Psoas muscle (tissue), 8 donors: ENCODE measurements around the gene LMOD2. TPM values are rescaled to one million over a fixed set of nuclear protein-coding genes. Genes with fewer than 3 reads are reported as not detected.

Source experiments
- ATAC-seq, 4 donors: fragments of 200-7000 bp; cut with Tn5 transposase; one replicate each; pipeline ENCODE4 v1.9.1; 2020; ENCODE audit warnings: moderate library complexity in 3 of 4, mild to moderate bottlenecking in 2 of 4
- DNase-seq, 2 donors: peaks; one replicate each; pipeline ENCODE4 v3.0.0-alpha.2; 2020
- H3K27ac ChIP-seq: fragments of 200-600 bp; one replicate; pipeline ENCODE4 v1.8.0; 2022
- H3K27me3 ChIP-seq, 3 donors: fragments of 200-600 bp in 1 of 3; one replicate each; pipeline versions ENCODE4 v1.6.1 to v1.8.0; 2013 to 2022; ENCODE audit warnings: low read length in 2 of 3, mild to moderate bottlenecking in 2 of 3, moderate library complexity in 1 of 3; ENCODE audit not compliant: insufficient read depth in 3 of 3
- H3K36me3 ChIP-seq, 2 donors: fragments of 200-600 bp in 1 of 2; one replicate each; pipeline versions ENCODE4 v1.6.1 to v1.8.0; 2013 to 2022; ENCODE audit warnings: low read depth in 1 of 2, mild to moderate bottlenecking in 1 of 2, moderate library complexity in 1 of 2; ENCODE audit not compliant: insufficient read depth in 1 of 2
- H3K4me1 ChIP-seq: fragments of 200-600 bp; one replicate; pipeline ENCODE4 v1.8.0; 2022
- H3K4me3 ChIP-seq: fragments of 200-600 bp; one replicate; pipeline ENCODE4 v1.8.0; 2022; ENCODE audit warnings: mild to moderate bottlenecking
- H3K9me3 ChIP-seq: fragments of 200-600 bp; one replicate; pipeline ENCODE4 v1.8.0; 2022
- CTCF ChIP-seq: fragments of 200-600 bp; IDR thresholded peaks from one replicate; pipeline ENCODE4 v1.8.0; 2022; ENCODE audit warnings: antibody characterized with exemption
- WGBS, 3 donors: extraction: QIAGEN DNeasy Blood & Tissue Kit; methylation state at CpG; one replicate each; pipeline versions ENCODE4 v1.1.6 to v1.1.7; 2013; 5-methylcytosine and 5-hydroxymethylcytosine counted together
- intact Hi-C, 2 donors: fragments of 100-400 bp; cut with DNase I; formaldehyde crosslinking; loops; one replicate each; pipeline versions ENCODE4 v1.11.0 to v1.14.2; 2022
- polyA plus RNA-seq, 3 donors: library from polyadenylated mRNA; stranded (reverse); fragments of 200-250 nt; gene quantifications; one replicate each; pipeline ENCODE4 v1.2.3, GENCODE V29; 2013
- total RNA-seq, 4 donors: library from RNA; stranded (reverse); fragmentation: NEBNext Ultra II Directional in 2 of 4; extraction: Animal tissue kit (Norgen Biotek cat#: 25700) in 2 of 4; gene quantifications; one replicate each; pipeline versions ENCODE4 v1.2.1 to v1.2.4, GENCODE V29; 2021 to 2023
- donor health status: healthy with polysubstance abuse.
- donor health status: DM: no; HTN: no; CAD: no; lungs with moderate emphysema.
- donor health status: Bipolar disorder and iron deficiency.
- donor health status: healthy.
- donor health status: DM: yes; HTN: yes; CAD: no.
- donor health status: DM: no; HTN: no; CAD: no.
- donor health status: DM: no; HTN: no; CAD: no.
- donor health status: DM: yes; HTN: yes; CAD: no.

Gene LMOD2
- total and polyA plus RNA-seq, 7 donors: 6.9 to 1,114 (median 383) TPM

DNA sequence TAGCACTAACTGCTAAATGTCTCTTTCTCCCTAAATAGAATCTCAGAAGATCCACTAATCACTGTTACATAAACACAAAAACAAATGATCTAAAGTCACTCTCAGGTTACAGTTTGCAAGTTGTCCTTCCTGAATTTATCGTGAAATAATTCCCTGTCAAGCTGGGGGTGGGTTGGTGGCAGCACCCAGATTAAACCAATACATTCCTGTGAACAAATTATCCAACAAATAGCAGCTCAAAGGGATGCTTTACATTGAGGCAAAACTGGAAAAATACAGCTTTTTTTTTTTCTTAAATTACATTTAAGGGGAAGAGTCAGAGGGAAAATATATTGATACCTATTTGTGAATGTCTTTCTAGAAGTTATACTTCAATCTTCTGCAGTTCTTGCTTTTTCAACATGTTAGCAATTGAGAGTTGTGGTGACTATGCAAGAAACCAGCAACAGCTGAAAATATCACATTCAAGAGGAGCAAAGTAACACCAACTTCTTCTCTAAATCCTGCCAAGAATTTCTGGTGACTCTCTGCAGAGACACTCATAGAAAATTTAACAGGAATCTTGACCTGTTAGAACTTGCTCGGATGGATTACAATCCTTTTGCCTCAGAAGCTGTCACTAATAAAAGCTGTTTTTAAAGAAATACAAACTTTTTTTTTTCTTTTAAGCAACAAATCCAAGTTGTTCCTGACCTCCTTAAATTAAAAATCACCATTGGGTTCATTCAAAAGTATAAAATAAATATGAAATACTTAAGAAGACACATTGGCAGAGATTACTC, 18.9 kb downstream of the LMOD2 start:
- Histone ChIP-seq H3K9me3 (no peaks in the 10 kb centered on the region), H3K4me3 (peak overlapping the region; percentile 44), H3K36me3 (no peaks in the 10 kb centered on the region), H3K27ac (peak overlapping the region; percentile 90), H3K27me3 (no peaks in the 10 kb centered on the region), H3K4me1 (peaks cover 55% of the 10 kb centered on the region)
- ATAC-seq: peak; percentile 42 to 73 (median 60)
- no peak for TF ChIP-seq CTCF
- intact Hi-C loops: loop anchor here in 1 of 2 donors (5.0 kb wide), 1 partner anchor 37 kb away; no protein-coding TSS in a partner anchor
- DNase-seq: no peak
- 8 to 18% (median 15%) methylated on average over 2 of the region's 2 CpGs for WGBS, 3 donors

- intact Hi-C loops: loop anchor here in 1 of 2 donors (5.0 kb wide), 1 partner anchor 38 kb away; no protein-coding TSS in a partner anchor
- H3K9me3 ChIP-seq: no peaks in the 10 kb centered on the region
- no peaks in the 10 kb centered on the region for H3K27me3 ChIP-seq
- H3K36me3 ChIP-seq: no peaks in the 10 kb centered on the region
- H3K4me1 ChIP-seq: peaks cover 60% of the 10 kb centered on the region
- ATAC-seq (peak in 1 of 4 donors; percentile 29), DNase-seq (no peak)
- peak overlapping the region; percentile 90 for H3K27ac ChIP-seq
- TF ChIP-seq CTCF: no peak
- H3K4me3 ChIP-seq: no peak overlapping the region
These were observed 19.5 kb downstream of the LMOD2 start for GRCh38 chr7:123675181-123675473.

DNA sequence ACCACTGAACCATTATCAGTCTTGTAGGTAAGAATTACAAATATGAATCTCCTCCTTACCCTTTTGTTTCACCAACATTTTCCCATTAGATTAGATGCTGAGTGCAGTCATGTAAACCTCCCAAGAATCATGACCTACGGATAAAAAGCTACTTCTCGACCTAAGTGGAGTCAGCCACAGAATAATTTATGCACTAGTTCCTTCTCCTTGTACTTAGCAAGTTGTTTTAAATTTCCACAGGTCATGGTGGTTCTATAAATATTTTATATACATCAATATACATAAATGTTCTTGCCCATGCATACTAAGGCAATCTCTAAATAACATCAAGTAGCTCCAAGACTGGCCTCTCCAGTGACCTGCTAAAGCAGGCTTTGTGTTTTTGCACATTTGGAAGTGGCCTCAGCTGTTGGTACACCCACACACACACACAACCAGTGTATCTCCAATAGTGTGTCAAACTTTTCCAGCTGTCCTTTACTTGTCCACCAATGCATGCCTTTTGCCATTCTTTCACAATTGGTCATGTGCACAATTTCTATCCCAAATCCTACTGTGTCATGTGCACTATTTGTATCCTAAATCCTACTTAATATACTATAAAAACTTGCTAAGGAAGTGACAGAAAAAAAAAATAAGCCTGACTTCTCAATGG, 21.5 kb downstream of the LMOD2 start:
- H3K27ac ChIP-seq: peak overlapping the region; percentile 90
- ATAC-seq (no peak), DNase-seq (no peak)
- no peaks in the 10 kb centered on the region for H3K9me3 ChIP-seq
- no peaks in the 10 kb centered on the region for H3K27me3 ChIP-seq
- H3K4me1 ChIP-seq: peaks cover 80% of the 10 kb centered on the region
- no peak overlapping the region for H3K4me3 ChIP-seq
- intact Hi-C loops: loop anchor here in 1 of 2 donors (5.0 kb wide), 1 partner anchor 40 kb away; no protein-coding TSS in a partner anchor
- no peak for TF ChIP-seq CTCF
- 70 to 83% (median 76%) methylated on average over 2 of the region's 2 CpGs for WGBS, 3 donors
- no peaks in the 10 kb centered on the region for H3K36me3 ChIP-seq

- ATAC-seq: peak; percentile 71 to 85 (median 80)
- WGBS, 3 donors: 27 to 47% (median 30%) methylated on average over 3 of the region's 3 CpGs
- no peak for TF ChIP-seq CTCF
- Histone ChIP-seq H3K9me3 (no peaks in the 10 kb centered on the region), H3K4me1 (peaks cover 71% of the 10 kb centered on the region), H3K36me3 (peaks cover 0 to 13% of the 10 kb centered on the region in 2 donors), H3K27me3 (no peaks in the 10 kb centered on the region), H3K27ac (peak overlapping the region; percentile 81), H3K4me3 (no peak overlapping the region)
- intact Hi-C loops: loop anchor here (5.0 to 10.0 kb wide), 5 partner anchors 42 to 188 kb away; partner anchors contain the start of gene WASL (in 1 of the 2)
- DNase-seq: no peak
These were observed 23.9 kb downstream of the LMOD2 start for GRCh38 chr7:123679614-123680013.
